B cell (primary cell): ENCODE results near the gene OPRPN.

Source experiments
- CTCF ChIP-seq: fragments of 200-600 bp; IDR thresholded peaks from one replicate; pipeline ENCODE4 v1.8.0; 2022; ENCODE audit warnings: antibody characterized with exemption, mild to moderate bottlenecking
- EZH2 ChIP-seq: IDR thresholded peaks from 2 replicates; pipeline ENCODE4 v1.6.1; 2012; ENCODE audit warnings: borderline replicate concordance, low read depth, mild to moderate bottlenecking, moderate library complexity, low read length; ENCODE audit not compliant: insufficient read depth, poor library complexity, severe bottlenecking

GRCh38 chr4:70364002-70364401 is 33.7 kb upstream of the OPRPN start:
- TF ChIP-seq CTCF (no peak), EZH2 (no peak)
